Tibial nerve (tissue), 4 donors: Measurements from ENCODE around the gene WTIP. TPM values are rescaled to one million over a fixed set of nuclear protein-coding genes. Genes with fewer than 3 reads are reported as not detected.
A peak's percentile ranks its signal among the peaks of the same experiment; 100 is the strongest.
"Not testable (repeated sequence)": the region's sequence is repeated elsewhere in the genome, so short reads cannot be mapped to it uniquely, and the experiment has no call there.

Experiments
- DNase-seq, 2 donors: peaks; one replicate each; pipeline ENCODE4 v3.0.0-alpha.2; 2019; ENCODE audit warnings: low spot score in 2 of 2
- H3K27ac ChIP-seq, 4 donors: fragments of 200-600 bp; sonication (generic) in 3 of 4; one replicate each; pipeline ENCODE4 v1.5.1; 2017 to 2019; ENCODE audit warnings: mild to moderate bottlenecking in 1 of 4
- H3K27me3 ChIP-seq, 2 donors: fragments of 200-600 bp; sonication (generic) in 1 of 2; one replicate each; pipeline versions ENCODE4 v1.5.1 to v1.6.0; 2017 to 2019
- H3K36me3 ChIP-seq, 3 donors: fragments of 200-600 bp; sonication (generic); one replicate each; pipeline ENCODE4 v1.5.1; 2018 to 2019
- H3K4me1 ChIP-seq, 4 donors: fragments of 200-600 bp; sonication (generic) in 3 of 4; one replicate each; pipeline ENCODE4 v1.5.1; 2017 to 2019
- H3K4me3 ChIP-seq, 4 donors: fragments of 200-600 bp; sonication (generic) in 3 of 4; one replicate each; pipeline ENCODE4 v1.5.1; 2017 to 2019; ENCODE audit warnings: mild to moderate bottlenecking in 1 of 4, moderate library complexity in 1 of 4
- H3K9me3 ChIP-seq, 4 donors: fragments of 200-600 bp; sonication (generic) in 3 of 4; one replicate each; pipeline ENCODE4 v1.5.1; 2017 to 2019
- CTCF ChIP-seq, 5 experiments: fragments of 200-600 bp in 3 of 5; fragments of 450-650 bp in 2 of 5; sonication (generic) in 3 of 5; IDR thresholded peaks; one replicate each; pipeline ENCODE4 v1.5.1; 2016 to 2019; ENCODE audit warnings: antibody characterized with exemption in 5 of 5, mild to moderate bottlenecking in 3 of 5, moderate library complexity in 2 of 5
- EP300 ChIP-seq, 2 donors: sonication (generic); formaldehyde crosslinking; IDR thresholded peaks; one replicate each; pipeline ENCODE4 v1.6.1; 2017; ENCODE audit warnings: antibody characterized with exemption in 2 of 2, mild to moderate bottlenecking in 1 of 2
- POLR2A ChIP-seq, 2 donors: fragments of 450-650 bp; IDR thresholded peaks; one replicate each; pipeline ENCODE4 v1.6.1; 2017; ENCODE audit warnings: antibody characterized with exemption in 2 of 2, mild to moderate bottlenecking in 2 of 2, moderate library complexity in 2 of 2
- WGBS, 2 donors: methylation state at CpG; one replicate each; pipeline ENCODE4 v1.1.5; 2018; 5-methylcytosine and 5-hydroxymethylcytosine counted together
- total RNA-seq, 4 donors: library from RNA; depleted of rRNA; stranded (reverse); fragments of >200 nt; gene quantifications; one replicate each; pipeline ENCODE4 v1.1.0, GENCODE V29; 2016

The WTIP gene
- total RNA-seq, 4 donors from 2014 or later = 18.4 to 55.5 (median 30.4) TPM

DNA sequence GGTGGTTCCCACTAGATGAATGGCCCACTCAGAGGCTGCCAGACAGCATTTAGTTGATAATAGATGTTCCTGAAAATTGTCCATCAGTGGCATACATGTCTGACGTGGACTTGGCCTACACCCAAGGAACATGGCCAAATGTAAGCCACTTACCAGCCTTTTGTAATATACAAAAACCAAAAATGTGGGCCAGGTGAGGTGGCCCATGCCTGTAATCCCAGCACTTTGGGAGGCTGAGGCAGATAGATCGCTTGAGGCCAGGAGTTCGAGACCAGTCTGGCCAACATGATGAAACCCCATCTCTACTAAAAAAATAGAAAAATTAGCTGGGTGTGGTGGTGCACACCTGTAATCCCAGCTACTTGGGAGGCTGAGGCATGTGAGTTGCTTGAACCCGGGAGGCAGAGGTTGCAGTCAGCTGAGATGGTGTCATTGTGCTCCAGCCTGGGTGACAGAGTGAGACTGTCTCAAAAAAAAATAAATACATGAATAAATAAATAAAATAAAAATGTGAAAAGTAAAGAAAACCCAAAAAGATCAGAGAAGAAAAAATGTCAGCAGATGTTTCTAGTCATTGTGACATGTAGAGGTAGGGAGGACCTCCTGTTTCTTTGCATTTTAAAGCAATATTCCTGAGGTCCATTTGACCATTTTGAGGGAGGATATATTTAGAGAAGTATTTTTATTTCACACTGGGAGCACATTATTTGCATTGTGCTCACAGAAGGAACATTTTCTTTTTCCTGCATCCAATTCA, 7.1 kb upstream of the WTIP start:
- Histone ChIP-seq H3K9me3 (no peaks in the 10 kb centered on the region), H3K27me3 (no peaks in the 10 kb centered on the region), H3K4me3 (no peak overlapping the region), H3K36me3 (peaks cover 0 to 43% (median 11%) of the 10 kb centered on the region in 3 donors), H3K4me1 (peaks cover 0 to 13% (median 9%) of the 10 kb centered on the region in 4 donors), H3K27ac (peak overlapping the region in 2 of 4 donors; percentile 61 to 73)
- TF ChIP-seq POLR2A (IDR thresholded peaks at IDR 0.05) = no peak
- no peak for TF ChIP-seq CTCF (IDR thresholded peaks at IDR 0.05)
- TF ChIP-seq EP300 (IDR thresholded peaks at IDR 0.05) = no peak
- 78 to 80% methylated on average over 4 of the region's 4 CpGs for WGBS, 2 donors
- DNase-seq = no peak

- no peak for TF ChIP-seq CTCF (IDR thresholded peaks at IDR 0.05)
- TF ChIP-seq EP300 (IDR thresholded peaks at IDR 0.05) = peak in 1 of 2 donors; percentile 47
- TF ChIP-seq POLR2A (IDR thresholded peaks at IDR 0.05) = no peak
- H3K4me1 ChIP-seq = peaks cover 0 to 13% (median 9%) of the 10 kb centered on the region in 4 donors
- H3K4me3 ChIP-seq = no peak overlapping the region
- DNase-seq = no peak
- peak overlapping the region in 3 of 4 donors; percentile 25 to 73 (median 61) for H3K27ac ChIP-seq
- no peaks in the 10 kb centered on the region for H3K27me3 ChIP-seq
- no peaks in the 10 kb centered on the region for H3K9me3 ChIP-seq
- WGBS, 2 donors = 31 to 35% methylated on average over 9 of the region's 9 CpGs
- H3K36me3 ChIP-seq = peaks cover 0 to 34% (median 11%) of the 10 kb centered on the region in 3 donors
These were observed 6.3 kb upstream of the WTIP start for GRCh38 chr19:34475026-34475974.

- Histone ChIP-seq H3K36me3 (peaks cover 0 to 26% (median 3%) of the 10 kb centered on the region in 3 donors), H3K27ac (peak overlapping the region in 1 of 4 donors; percentile 73), H3K4me3 (no peak overlapping the region), H3K9me3 (no peaks in the 10 kb centered on the region), H3K27me3 (no peaks in the 10 kb centered on the region), H3K4me1 (peaks cover 0 to 20% (median 11%) of the 10 kb centered on the region in 4 donors)
- WGBS, 2 donors = 88 to 98% methylated on average over 5 of the region's 5 CpGs
- TF ChIP-seq EP300 (IDR thresholded peaks at IDR 0.05) (no peak), CTCF (IDR thresholded peaks at IDR 0.05) (no peak), POLR2A (IDR thresholded peaks at IDR 0.05) (no peak)
- DNase-seq = no peak
These were observed 5.5 kb upstream of the WTIP start for GRCh38 chr19:34475975-34476594.

GRCh38 chr19:34478496-34478895, 3.1 kb upstream of the WTIP start:
- not testable (repeated sequence) for DNase-seq, H3K9me3 ChIP-seq, H3K36me3 ChIP-seq, H3K27me3 ChIP-seq, H3K4me3 ChIP-seq, H3K27ac ChIP-seq
- H3K4me1 ChIP-seq = peaks cover 0 to 30% (median 18%) of the 10 kb centered on the region in 4 donors
- 95 to 99% methylated on average over 4 of the region's 4 CpGs for WGBS, 2 donors

GRCh38 chr19:34479396-34479795, 2.2 kb upstream of the WTIP start:
- no peaks in the 10 kb centered on the region for H3K9me3 ChIP-seq
- no peak for DNase-seq
- WGBS, 2 donors = 95 to 99% methylated on average over 7 of the region's 7 CpGs

More at GRCh38 chr19:34479396-34479795, 2.2 kb upstream of the WTIP start:
- TF ChIP-seq EP300 (IDR thresholded peaks at IDR 0.05) (no peak), POLR2A (IDR thresholded peaks at IDR 0.05) (no peak), CTCF (IDR thresholded peaks at IDR 0.05) (no peak)
- H3K36me3 ChIP-seq = no peaks in the 10 kb centered on the region
- H3K4me1 ChIP-seq = peaks cover 0 to 39% (median 20%) of the 10 kb centered on the region in 4 donors
- H3K27me3 ChIP-seq = no peaks in the 10 kb centered on the region
- H3K4me3 ChIP-seq = no peak overlapping the region
- H3K27ac ChIP-seq = no peak overlapping the region
